Erythroblast (primary cell): ENCODE measurements around the gene ERBB4.

Experiments used
- GATA1 ChIP-seq: IDR thresholded peaks from 2 replicates; pipeline ENCODE4 v1.6.1; 2011; ENCODE audit warnings: low read depth, mild to moderate bottlenecking, control low read depth, low read length, moderate library complexity
- POLR2A ChIP-seq: IDR thresholded peaks from 2 replicates; pipeline ENCODE4 v1.6.1; 2011; ENCODE audit warnings: mild to moderate bottlenecking, low read length

GRCh38 chr2:211928201-211928600, 610.4 kb downstream of the ERBB4 start:
- TF ChIP-seq POLR2A (no peak), GATA1 (no peak)
